Uterus (tissue), 4 donors: ENCODE results near the gene DOCK4. TPM values are rescaled to one million over a fixed set of nuclear protein-coding genes. Genes with fewer than 3 reads are reported as not detected.

Source experiments
- DNase-seq, 2 donors: peaks; one replicate each; pipeline ENCODE4 v3.0.0-alpha.2; 2019 to 2020
- H3K27ac ChIP-seq, 2 donors: fragments of 200-600 bp; sonication (generic); 1 replicate in 1 of 2; 2 replicates in 1 of 2; pipeline ENCODE4 v1.5.1; 2016 to 2018
- H3K27me3 ChIP-seq, 2 donors: fragments of 200-600 bp; sonication (generic); one replicate each; pipeline ENCODE4 v1.5.1; 2018 to 2019; ENCODE audit warnings: control low read depth in 1 of 2
- H3K36me3 ChIP-seq, 2 donors: fragments of 200-600 bp; sonication (generic); one replicate each; pipeline ENCODE4 v1.5.1; 2019; ENCODE audit warnings: control low read depth in 1 of 2
- H3K4me1 ChIP-seq, 2 donors: fragments of 200-600 bp; sonication (generic); one replicate each; pipeline ENCODE4 v1.5.1; 2018 to 2019; ENCODE audit warnings: control low read depth in 1 of 2
- H3K4me3 ChIP-seq, 2 donors: fragments of 200-600 bp; sonication (generic); 1 replicate in 1 of 2; 2 replicates in 1 of 2; pipeline ENCODE4 v1.5.1; 2018 to 2019; ENCODE audit warnings: mild to moderate bottlenecking in 1 of 2
- H3K9me3 ChIP-seq, 2 donors: fragments of 200-600 bp; sonication (generic); one replicate each; pipeline ENCODE4 v1.5.1; 2019; ENCODE audit warnings: control low read depth in 1 of 2
- POLR2A ChIP-seq, 2 donors: fragments of 450-650 bp; IDR thresholded peaks; one replicate each; pipeline ENCODE4 v1.6.1; 2016; ENCODE audit warnings: antibody characterized with exemption in 2 of 2, mild to moderate bottlenecking in 1 of 2, moderate library complexity in 1 of 2
- intact Hi-C: fragments of 100-400 bp; cut with DNase I; formaldehyde crosslinking; loops from one replicate; pipeline ENCODE4 v1.15.1; 2023; ENCODE audit warnings: low total_unique reads
- total RNA-seq, 4 donors: library from RNA; depleted of rRNA in 3 of 4; stranded (reverse); fragments of >200 nt in 3 of 4; gene quantifications; one replicate each; pipeline versions ENCODE4 v1.1.0 to v1.2.4, GENCODE V29; 2014 to 2023
- TF ChIP-seq, protein P1 (sequence below), 4 experiments: fragments of 200-600 bp in 2 of 4; fragments of 450-650 bp in 2 of 4; sonication (generic) in 2 of 4; IDR thresholded peaks; one replicate each; pipeline ENCODE4 v1.5.1; 2016 to 2019; ENCODE audit warnings: antibody characterized with exemption in 4 of 4, mild to moderate bottlenecking in 2 of 4, moderate library complexity in 1 of 4
- donor health status: DM: yes; HTN: yes; CAD: no.

The DOCK4 gene
- total RNA-seq, 4 donors from 2014 or later = 48.8 to 217 (median 72.3) TPM

DNA sequence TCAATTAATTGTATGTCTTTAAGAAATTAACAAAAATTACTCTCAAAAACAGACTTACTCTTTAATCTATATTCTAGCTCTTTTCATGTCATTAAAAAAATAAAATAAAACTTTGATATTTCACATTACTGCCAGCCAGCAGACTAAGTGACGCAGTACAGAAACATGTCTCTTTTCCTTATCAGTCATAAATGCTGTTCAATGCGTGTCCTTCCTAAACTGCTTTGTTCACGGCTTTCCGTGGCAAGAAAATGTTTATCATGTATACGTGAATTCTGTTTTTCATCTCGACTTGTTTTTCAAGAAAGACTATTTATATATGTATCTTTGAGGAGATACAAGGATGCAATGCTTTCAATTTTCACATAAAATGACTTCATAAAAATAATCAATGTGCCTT lies 182.4 kb downstream of the DOCK4 start:
- Histone ChIP-seq H3K36me3 (no peaks in the 10 kb centered on the region), H3K27me3 (no peaks in the 10 kb centered on the region), H3K4me1 (no peaks in the 10 kb centered on the region), H3K4me3 (no peak overlapping the region), H3K9me3 (no peaks in the 10 kb centered on the region), H3K27ac (peak overlapping the region in 1 of 2 donors; percentile 13)
- intact Hi-C loops = no loop called here
- no peak for DNase-seq
- TF ChIP-seq, protein P1, sequence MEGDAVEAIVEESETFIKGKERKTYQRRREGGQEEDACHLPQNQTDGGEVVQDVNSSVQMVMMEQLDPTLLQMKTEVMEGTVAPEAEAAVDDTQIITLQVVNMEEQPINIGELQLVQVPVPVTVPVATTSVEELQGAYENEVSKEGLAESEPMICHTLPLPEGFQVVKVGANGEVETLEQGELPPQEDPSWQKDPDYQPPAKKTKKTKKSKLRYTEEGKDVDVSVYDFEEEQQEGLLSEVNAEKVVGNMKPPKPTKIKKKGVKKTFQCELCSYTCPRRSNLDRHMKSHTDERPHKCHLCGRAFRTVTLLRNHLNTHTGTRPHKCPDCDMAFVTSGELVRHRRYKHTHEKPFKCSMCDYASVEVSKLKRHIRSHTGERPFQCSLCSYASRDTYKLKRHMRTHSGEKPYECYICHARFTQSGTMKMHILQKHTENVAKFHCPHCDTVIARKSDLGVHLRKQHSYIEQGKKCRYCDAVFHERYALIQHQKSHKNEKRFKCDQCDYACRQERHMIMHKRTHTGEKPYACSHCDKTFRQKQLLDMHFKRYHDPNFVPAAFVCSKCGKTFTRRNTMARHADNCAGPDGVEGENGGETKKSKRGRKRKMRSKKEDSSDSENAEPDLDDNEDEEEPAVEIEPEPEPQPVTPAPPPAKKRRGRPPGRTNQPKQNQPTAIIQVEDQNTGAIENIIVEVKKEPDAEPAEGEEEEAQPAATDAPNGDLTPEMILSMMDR (IDR thresholded peaks at IDR 0.05) = no peak
- no peak for TF ChIP-seq POLR2A (IDR thresholded peaks at IDR 0.05)

DNA sequence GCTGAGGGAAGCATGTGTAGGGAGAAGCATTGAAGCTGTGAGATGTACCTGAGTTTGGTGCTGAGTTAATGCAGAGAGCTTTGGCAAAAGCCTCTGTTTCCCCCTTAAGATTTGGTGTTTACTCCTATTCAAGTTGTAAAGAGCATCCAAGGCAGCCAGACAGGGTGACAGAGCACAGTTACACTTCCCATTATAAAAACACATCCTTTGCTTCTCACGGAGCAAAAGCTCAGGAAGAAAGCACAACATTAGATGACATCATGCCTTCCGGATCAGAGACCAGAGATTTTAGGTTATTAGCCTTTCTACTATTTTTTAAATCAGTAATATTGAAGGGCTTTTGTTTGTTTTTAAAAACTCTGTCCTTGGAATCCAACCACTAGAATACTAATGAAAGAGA lies 182.9 kb downstream of the DOCK4 start:
- no peaks in the 10 kb centered on the region for H3K9me3 ChIP-seq
- H3K4me1 ChIP-seq = peaks cover 0 to 2% of the 10 kb centered on the region in 2 donors
- TF ChIP-seq, protein P1 (IDR thresholded peaks at IDR 0.05) = no peak
- no peak for TF ChIP-seq POLR2A (IDR thresholded peaks at IDR 0.05)
- intact Hi-C loops = no loop called here
- no peak for DNase-seq
- H3K27me3 ChIP-seq = no peaks in the 10 kb centered on the region
- H3K36me3 ChIP-seq = no peaks in the 10 kb centered on the region
- peak overlapping the region in 1 of 2 donors; percentile 13 for H3K27ac ChIP-seq
- no peak overlapping the region for H3K4me3 ChIP-seq

DNA sequence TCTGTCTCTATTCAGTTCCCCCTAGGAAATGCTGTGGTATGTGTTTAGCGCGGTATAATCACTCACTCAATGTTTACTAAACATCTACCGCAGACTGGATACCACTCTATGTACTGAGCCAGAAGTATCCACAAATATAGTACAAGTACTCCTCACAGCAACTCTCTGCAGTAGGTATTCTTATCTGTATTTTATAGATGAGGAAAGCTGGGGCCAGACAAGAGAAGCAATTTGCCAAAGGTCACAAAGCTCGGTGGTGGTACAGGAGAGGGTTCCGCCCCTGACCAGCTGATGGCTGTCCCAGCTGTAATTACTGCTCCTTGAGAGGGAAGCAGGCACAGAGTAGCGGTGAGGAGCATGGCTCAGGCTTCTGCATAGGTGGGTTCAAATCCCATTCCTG lies 184.1 kb downstream of the DOCK4 start:
- H3K27ac ChIP-seq = no peak overlapping the region
- no peaks in the 10 kb centered on the region for H3K36me3 ChIP-seq
- H3K9me3 ChIP-seq = no peaks in the 10 kb centered on the region
- H3K4me1 ChIP-seq = peaks cover 0 to 2% of the 10 kb centered on the region in 2 donors
- intact Hi-C loops = no loop called here
- H3K27me3 ChIP-seq = no peaks in the 10 kb centered on the region
- TF ChIP-seq POLR2A (IDR thresholded peaks at IDR 0.05) = no peak
- TF ChIP-seq, protein P1 (IDR thresholded peaks at IDR 0.05) = no peak
- H3K4me3 ChIP-seq = no peak overlapping the region
- no peak for DNase-seq

DNA sequence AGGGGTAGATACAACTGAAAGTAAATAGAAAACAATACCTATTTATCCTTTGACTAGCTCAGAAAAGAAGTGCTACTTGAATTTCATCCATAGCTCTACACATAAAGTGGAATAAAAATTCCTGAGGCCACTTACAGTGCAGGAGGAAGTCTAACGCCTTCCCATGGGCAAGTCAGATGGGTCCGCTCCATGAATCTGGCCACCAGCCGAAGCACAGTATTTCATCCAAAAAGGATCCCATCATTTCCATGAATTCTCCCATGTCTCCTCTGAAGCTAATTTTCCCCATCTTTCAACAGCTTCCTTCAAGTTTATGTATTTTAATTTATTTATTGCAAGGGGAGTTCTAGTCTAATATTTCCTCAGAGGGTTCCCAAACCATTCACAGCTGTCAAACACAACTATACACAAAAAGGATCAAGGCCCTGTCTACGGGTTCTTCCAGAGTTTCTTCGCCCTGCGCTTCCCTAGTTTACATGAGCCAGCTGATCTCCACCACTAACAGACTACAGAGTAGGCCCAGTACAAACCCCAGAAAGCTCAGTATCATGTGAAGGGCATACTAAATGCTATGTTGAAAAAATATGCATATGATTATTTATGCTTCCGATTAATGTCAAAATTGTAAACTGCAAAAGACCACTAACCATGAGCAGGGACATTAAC lies 184.7 kb downstream of the DOCK4 start:
- Histone ChIP-seq H3K27me3 (no peaks in the 10 kb centered on the region), H3K36me3 (no peaks in the 10 kb centered on the region), H3K27ac (peak overlapping the region in 1 of 2 donors; percentile 39), H3K4me3 (no peak overlapping the region), H3K9me3 (no peaks in the 10 kb centered on the region), H3K4me1 (peaks cover 0 to 2% of the 10 kb centered on the region in 2 donors)
- DNase-seq = no peak
- intact Hi-C loops = no loop called here
- no peak for TF ChIP-seq POLR2A (IDR thresholded peaks at IDR 0.05)
- TF ChIP-seq, protein P1 (IDR thresholded peaks at IDR 0.05) = no peak

DNA sequence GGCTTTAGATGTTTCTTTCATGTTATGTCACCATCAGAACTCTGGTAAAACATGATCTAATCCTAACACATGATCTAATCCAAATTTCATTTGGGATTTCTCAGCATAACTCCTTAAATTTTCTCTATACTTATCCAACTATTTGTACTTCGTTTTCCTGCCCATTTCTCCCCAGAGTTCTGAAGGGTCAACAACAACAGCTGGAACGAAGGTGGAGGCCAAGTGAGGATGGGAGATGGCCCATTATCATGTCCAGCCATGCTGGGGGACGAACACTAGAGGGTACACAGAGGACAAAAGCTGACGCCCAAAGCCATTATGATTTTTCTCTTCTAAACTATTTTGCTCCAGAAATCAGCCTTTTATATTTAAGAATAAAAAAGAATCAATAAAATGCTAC lies 185.4 kb downstream of the DOCK4 start:
- no peak for DNase-seq
- H3K36me3 ChIP-seq = no peaks in the 10 kb centered on the region
- H3K9me3 ChIP-seq = no peaks in the 10 kb centered on the region
- intact Hi-C loops = no loop called here
- H3K4me1 ChIP-seq = peaks cover 0 to 2% of the 10 kb centered on the region in 2 donors
- no peak overlapping the region for H3K4me3 ChIP-seq
- H3K27me3 ChIP-seq = no peaks in the 10 kb centered on the region
- TF ChIP-seq POLR2A (IDR thresholded peaks at IDR 0.05) = no peak
- TF ChIP-seq, protein P1 (IDR thresholded peaks at IDR 0.05) = no peak
- peak overlapping the region; percentile 38 to 39 for H3K27ac ChIP-seq
